OCI-LY7 (cell line): Measurements from ENCODE around the gene RBM4. TPM values are rescaled to one million over a fixed set of nuclear protein-coding genes. Genes with fewer than 3 reads are reported as not detected.

ENCODE experiments used
- BruUV-seq: library from RNA; stranded (reverse); fragments of 400-500 nt; replicated peaks from 2 replicates; lab custom pipeline; 2021; lab: Mats Ljungman, UMichigan
- CTCF ChIA-PET: fragments of 300-600 bp; sonication (Branson Sonifier 250); formaldehyde crosslinking; loops from one replicate; lab custom pipeline; 2022; ENCODE audit warnings: antibody characterized with exemption; ENCODE audit not compliant: unreplicated experiment; lab: Charles Lee
- POLR2A ChIA-PET: fragments of 300-600 bp; sonication (Branson Sonifier 250); formaldehyde crosslinking; loops from one replicate; lab custom pipeline; 2022; ENCODE audit warnings: antibody characterized with exemption; lab: Charles Lee
- DNase-seq: peaks from one replicate; pipeline ENCODE4 v3.0.0-alpha.2; 2015; ENCODE audit warnings: low spot score
- H2AFZ ChIP-seq: fragments of 200-600 bp; sonication (generic), shearing (Covaris generic); 2 replicates; pipeline ENCODE4 v1.6.1; 2014; ENCODE audit warnings: mild to moderate bottlenecking, antibody characterized with exemption, low read length, moderate library complexity
- H3K27ac ChIP-seq: fragments of 200-600 bp; sonication (generic); 2 replicates; pipeline ENCODE4 v1.5.1; 2014; ENCODE audit warnings: mixed run types, low read depth, mild to moderate bottlenecking, moderate library complexity, low read length, inconsistent platforms; ENCODE audit not compliant: poor library complexity, severe bottlenecking
- H3K36me3 ChIP-seq: fragments of 200-600 bp; sonication (generic); 2 replicates; pipeline ENCODE4 v1.6.1; 2014; ENCODE audit warnings: mild to moderate bottlenecking, antibody characterized with exemption, low read length, moderate library complexity, mixed read lengths; ENCODE audit not compliant: insufficient read depth
- H3K4me1 ChIP-seq: fragments of 200-600 bp; sonication (generic); 2 replicates; pipeline ENCODE4 v1.5.1; 2014; ENCODE audit warnings: mild to moderate bottlenecking, low read length; ENCODE audit not compliant: insufficient read depth, poor library complexity, severe bottlenecking
- H3K4me2 ChIP-seq: fragments of 200-600 bp; sonication (generic); 2 replicates; pipeline ENCODE4 v1.6.1; 2014; ENCODE audit warnings: mild to moderate bottlenecking, low read length
- H3K4me3 ChIP-seq: fragments of 200-600 bp; sonication (generic); 2 replicates; pipeline ENCODE4 v1.5.1; 2014; ENCODE audit warnings: mild to moderate bottlenecking, low read depth, low read length; ENCODE audit not compliant: poor library complexity, severe bottlenecking
- H3K79me2 ChIP-seq: fragments of 200-600 bp; sonication (generic); 2 replicates; pipeline ENCODE4 v1.6.1; 2016; ENCODE audit warnings: low read depth, mild to moderate bottlenecking, low read length, moderate library complexity, mixed read lengths; ENCODE audit not compliant: insufficient read depth
- H3K9me2 ChIP-seq: fragments of 200-600 bp; sonication (generic); 2 replicates; pipeline ENCODE4 v1.6.1; 2016; ENCODE audit warnings: mild to moderate bottlenecking, low read length, mixed read lengths; ENCODE audit not compliant: insufficient read depth
- H3K9me3 ChIP-seq: fragments of 200-600 bp; sonication (generic); 2 replicates; pipeline ENCODE4 v1.6.1; 2014; ENCODE audit warnings: mild to moderate bottlenecking, mixed run types, low read length, mixed read lengths
- H4K20me1 ChIP-seq: fragments of 200-600 bp; sonication (generic); 2 replicates; pipeline ENCODE4 v1.6.1; 2014; ENCODE audit warnings: mild to moderate bottlenecking, antibody characterized with exemption, low read length, moderate library complexity, mixed read lengths; ENCODE audit not compliant: insufficient read depth
- EZH2phosphoT487 ChIP-seq: fragments of 200-600 bp; sonication (generic); IDR thresholded peaks from 2 replicates; pipeline ENCODE4 v1.6.1; 2018; ENCODE audit warnings: low read depth, borderline replicate concordance, mild to moderate bottlenecking, mixed run types, antibody characterized with exemption, low read length, moderate library complexity, mixed read lengths
- intact Hi-C: fragments of 100-400 bp; cut with micrococcal nuclease; formaldehyde crosslinking; loops from one replicate; pipeline ENCODE4 v1.10.0; 2022; ENCODE audit not compliant: unreplicated experiment
- total RNA-seq, 2 experiments: library from RNA; depleted of rRNA in 1 of 2; stranded (reverse); fragments of >200 nt in 1 of 2; shearing (Covaris generic) in 1 of 2; gene quantifications; 2 replicates each; pipeline ENCODE4 v1.2.3, GENCODE V29; 2014 to 2022
- TF ChIP-seq, protein P1 (sequence below): fragments of 200-600 bp; sonication (generic); conservative IDR thresholded peaks from 2 replicates; pipeline ENCODE4 v1.5.1; 2014; ENCODE audit warnings: mild to moderate bottlenecking, antibody characterized with exemption, low read length, moderate library complexity, mixed read lengths

The RBM4 gene
- total RNA-seq, 2 experiments from 2014 or later = 66.0 to 139 TPM

DNA sequence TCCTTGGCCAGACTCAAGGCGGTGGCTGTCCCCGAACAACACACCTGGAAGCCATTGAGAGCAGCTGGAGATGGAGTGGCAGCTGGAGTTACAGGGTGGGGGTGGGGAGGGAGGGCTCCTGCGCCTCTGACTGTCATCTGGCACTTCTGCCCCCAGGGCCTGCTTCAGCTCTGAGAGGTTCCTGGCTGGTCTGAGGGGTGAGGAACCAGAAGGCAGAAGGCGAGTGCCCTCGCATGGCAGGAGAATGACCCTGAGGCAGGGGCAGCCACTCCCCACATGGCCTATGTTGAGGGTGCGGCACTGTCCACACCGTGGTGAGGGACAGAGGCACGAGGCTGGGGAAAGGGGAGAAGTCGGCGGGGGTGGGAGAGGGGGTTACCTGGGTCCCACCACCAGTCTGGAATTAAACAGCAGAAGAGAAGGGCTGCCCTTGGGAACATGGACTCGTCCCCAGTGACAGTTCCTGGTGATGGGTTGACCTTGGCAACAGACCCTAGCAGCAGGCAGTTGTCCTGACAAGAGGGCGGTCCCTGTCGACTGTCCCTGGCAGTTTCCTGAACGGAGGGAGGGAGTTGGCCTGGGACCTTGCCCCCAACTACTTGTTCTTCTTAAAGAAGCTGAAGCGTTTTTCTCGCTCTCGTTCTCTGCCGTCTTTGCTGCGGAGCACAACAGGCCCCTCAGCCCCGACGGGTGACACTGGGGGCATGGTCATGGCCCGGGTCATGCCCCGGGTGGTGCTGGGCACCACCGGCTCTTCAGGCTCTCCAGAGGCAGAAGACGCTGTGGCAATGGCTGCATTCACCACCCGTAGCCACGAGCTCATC is 47.0 kb downstream of the RBM4 start:
- intact Hi-C loops = no loop called here
- ChIA-PET CTCF (no interaction called here), POLR2A (interaction anchor here (0.6 kb wide), 3 partner anchors 39 to 538 kb away, joined by 3 to 7 read pairs (median 5); no protein-coding TSS in a partner anchor)
- no TSS peak for BruUV-seq
- TF ChIP-seq EZH2phosphoT487 = no peak
- TF ChIP-seq, protein P1, sequence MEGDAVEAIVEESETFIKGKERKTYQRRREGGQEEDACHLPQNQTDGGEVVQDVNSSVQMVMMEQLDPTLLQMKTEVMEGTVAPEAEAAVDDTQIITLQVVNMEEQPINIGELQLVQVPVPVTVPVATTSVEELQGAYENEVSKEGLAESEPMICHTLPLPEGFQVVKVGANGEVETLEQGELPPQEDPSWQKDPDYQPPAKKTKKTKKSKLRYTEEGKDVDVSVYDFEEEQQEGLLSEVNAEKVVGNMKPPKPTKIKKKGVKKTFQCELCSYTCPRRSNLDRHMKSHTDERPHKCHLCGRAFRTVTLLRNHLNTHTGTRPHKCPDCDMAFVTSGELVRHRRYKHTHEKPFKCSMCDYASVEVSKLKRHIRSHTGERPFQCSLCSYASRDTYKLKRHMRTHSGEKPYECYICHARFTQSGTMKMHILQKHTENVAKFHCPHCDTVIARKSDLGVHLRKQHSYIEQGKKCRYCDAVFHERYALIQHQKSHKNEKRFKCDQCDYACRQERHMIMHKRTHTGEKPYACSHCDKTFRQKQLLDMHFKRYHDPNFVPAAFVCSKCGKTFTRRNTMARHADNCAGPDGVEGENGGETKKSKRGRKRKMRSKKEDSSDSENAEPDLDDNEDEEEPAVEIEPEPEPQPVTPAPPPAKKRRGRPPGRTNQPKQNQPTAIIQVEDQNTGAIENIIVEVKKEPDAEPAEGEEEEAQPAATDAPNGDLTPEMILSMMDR = no peak
- Histone ChIP-seq H4K20me1 (no peaks in the 10 kb centered on the region), H3K9me2 (no peaks in the 10 kb centered on the region), H2AFZ (no peak overlapping the region), H3K9me3 (no peaks in the 10 kb centered on the region), H3K4me1 (no peaks in the 10 kb centered on the region), H3K79me2 (no peaks in the 10 kb centered on the region), H3K4me3 (no peak overlapping the region), H3K27ac (no peak overlapping the region), H3K36me3 (no peaks in the 10 kb centered on the region), H3K4me2 (no peak overlapping the region)
- DNase-seq = no peak

DNA sequence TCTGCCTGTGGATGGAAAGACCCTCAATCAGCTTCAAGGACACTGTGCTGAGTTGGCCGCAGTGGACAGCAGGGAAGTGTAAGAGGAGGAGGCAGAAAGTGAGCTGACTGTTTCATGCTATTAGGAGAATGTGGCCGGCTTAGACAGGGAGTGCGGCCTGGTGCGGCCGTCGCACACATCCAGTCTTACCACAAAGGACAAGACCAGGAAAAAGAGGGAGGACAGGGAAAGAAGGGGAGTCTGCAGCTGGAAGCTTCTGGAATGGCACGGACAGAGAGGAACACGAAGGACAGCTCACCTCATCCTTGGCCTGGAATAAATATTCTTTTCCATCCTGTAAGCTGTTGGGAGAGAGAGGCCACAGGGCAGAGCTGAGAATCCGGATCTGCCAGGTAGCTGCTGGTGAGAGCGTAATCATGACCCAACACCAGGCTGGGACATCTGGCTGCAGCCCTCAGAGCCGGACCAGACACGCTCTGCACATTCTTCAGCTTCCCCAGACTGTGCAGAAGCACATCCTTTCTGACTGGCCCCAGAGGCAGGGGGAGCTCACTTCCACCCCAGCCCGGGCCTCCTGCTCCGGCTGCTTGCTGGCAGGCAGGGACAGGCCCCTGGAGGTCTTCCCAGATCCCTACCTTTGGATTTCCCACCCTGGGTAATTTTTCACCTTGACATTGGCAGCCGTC is 47.7 kb downstream of the RBM4 start:
- no peak overlapping the region for H3K4me2 ChIP-seq
- intact Hi-C loops = no loop called here
- no peak overlapping the region for H3K27ac ChIP-seq
- no peak for DNase-seq
- H3K79me2 ChIP-seq = no peaks in the 10 kb centered on the region
- H2AFZ ChIP-seq = no peak overlapping the region
- no peaks in the 10 kb centered on the region for H3K36me3 ChIP-seq
- H4K20me1 ChIP-seq = no peaks in the 10 kb centered on the region
- ChIA-PET CTCF (no interaction called here), POLR2A (interaction anchor here (0.6 kb wide), 2 partner anchors 75 to 124 kb away, joined by 3 to 7 read pairs; no protein-coding TSS in a partner anchor)
- no TSS peak for BruUV-seq
- no peaks in the 10 kb centered on the region for H3K9me3 ChIP-seq
- no peak overlapping the region for H3K4me3 ChIP-seq
- no peaks in the 10 kb centered on the region for H3K9me2 ChIP-seq
- no peaks in the 10 kb centered on the region for H3K4me1 ChIP-seq
- TF ChIP-seq, protein P1 = no peak
- no peak for TF ChIP-seq EZH2phosphoT487
